K562 (cell line): ENCODE measurements around the gene EEFSEC. TPM values are rescaled to one million over a fixed set of nuclear protein-coding genes. Genes with fewer than 3 reads are reported as not detected.

Source experiments
- CTBP1 ChIP-seq: fragments of 450-650 bp; IDR thresholded peaks from 2 replicates; pipeline ENCODE4 v1.6.1; 2016; ENCODE audit warnings: borderline replicate concordance
- FOXA3 ChIP-seq, 2 experiments: fragments of 450-650 bp in 1 of 2; sonication (generic) in 1 of 2; formaldehyde crosslinking; IDR thresholded peaks in 1 of 2; conservative IDR thresholded peaks in 1 of 2; 2 replicates each; pipeline versions ENCODE4 v1.4.0 to v1.8.0; 2020 to 2022; ENCODE audit warnings: mild to moderate bottlenecking in 2 of 2, missing genetic modification reagents in 1 of 2
- FOXP1 ChIP-seq: sonication (generic); formaldehyde crosslinking; IDR thresholded peaks from 2 replicates; pipeline ENCODE4 v1.8.0; 2022; ENCODE audit warnings: mild to moderate bottlenecking, missing genetic modification reagents
- MBD1 ChIP-seq: fragments of 250-450 bp; sonication (Bioruptor Pico); IDR thresholded peaks from 2 replicates; pipeline ENCODE4 v1.8.0; 2022; ENCODE audit warnings: inconsistent platforms
- NR2C2 ChIP-seq, 2 experiments: fragments of 200-800 bp in 1 of 2; sonication (Bioruptor generic) in 1 of 2; sonication (generic) in 1 of 2; formaldehyde crosslinking in 1 of 2; IDR thresholded peaks; 2 replicates each; pipeline versions ENCODE4 v1.6.1 to v1.8.0; 2016 to 2022; ENCODE audit warnings: mild to moderate bottlenecking in 1 of 2, missing compliant biosample characterization in 1 of 2, missing genetic modification characterization in 1 of 2, missing genetic modification reagents in 1 of 2
- PKNOX1 ChIP-seq: fragments of 450-650 bp; IDR thresholded peaks from 2 replicates; pipeline ENCODE4 v1.6.1; 2016
- POLR2A ChIP-seq: fragments of 450-650 bp; conservative IDR thresholded peaks from 2 replicates; pipeline ENCODE4 v1.6.1; 2016
- SMAD1 ChIP-seq: fragments of 150-350 bp; IDR thresholded peaks from 2 replicates; pipeline ENCODE4 v1.6.1; 2014; ENCODE audit warnings: low read length, low read depth; ENCODE audit not compliant: partially characterized antibody
- SMAD4 ChIP-seq: fragments of 250-450 bp; sonication (Bioruptor Pico); conservative IDR thresholded peaks from 2 replicates; pipeline ENCODE4 v1.8.0; 2021; ENCODE audit warnings: inconsistent platforms, mild to moderate bottlenecking, moderate library complexity
- TAF9B ChIP-seq: fragments of 450-650 bp; IDR thresholded peaks from 2 replicates; pipeline ENCODE4 v1.6.1; 2018; ENCODE audit warnings: mild to moderate bottlenecking; ENCODE audit not compliant: partially characterized antibody
- TBP ChIP-seq: optimal IDR thresholded peaks from 2 replicates; pipeline ENCODE3; 2011; ENCODE audit warnings: low read depth, low read length, improper control_type of control experiment
- TCF7L2 ChIP-seq: fragments of 150-350 bp; IDR thresholded peaks from 2 replicates; pipeline ENCODE4 v1.6.1; 2016; ENCODE audit warnings: low read depth, mild to moderate bottlenecking, low read length, moderate library complexity
- VEZF1 ChIP-seq: fragments of 200-800 bp; sonication (Bioruptor generic); IDR thresholded peaks from 2 replicates; pipeline ENCODE4 v1.6.1; 2017; ENCODE audit warnings: missing genetic modification characterization, missing compliant biosample characterization
- ZBTB49 ChIP-seq: sonication (generic); formaldehyde crosslinking; IDR thresholded peaks from 2 replicates; pipeline ENCODE4 v1.8.0; 2022; ENCODE audit warnings: missing genetic modification reagents, mild to moderate bottlenecking, borderline replicate concordance
- polyA plus RNA-seq, 8 experiments: library from polyadenylated mRNA; depleted of rRNA in 4 of 8; stranded (reverse) in 5 of 8; unstranded in 3 of 8; fragments of >200 nt; fragmentation: Nextera tagmentation in 2 of 8; fragmentation: Illumina TruSeq in 1 of 8; extraction: Ambion mirVana in 2 of 8; extraction: Trizol in 1 of 8; gene quantifications; 2 replicates each; pipeline versions ENCODE4 v1.2.1 to v1.2.3, GENCODE V29; 2011 to 2014; ENCODE audit warnings: inconsistent platforms in 1 of 8, missing spikeins in 1 of 8
- total RNA-seq, 7 experiments: library from RNA; depleted of rRNA in 6 of 7; stranded (reverse); fragments of >200 nt in 6 of 7; fragmentation: Illumina TruSeq in 2 of 7; extraction: Trizol in 2 of 7; gene quantifications; 2 replicates each; pipeline versions ENCODE4 v1.2.1 to v1.2.3, GENCODE V29; 2011 to 2021; ENCODE audit warnings: low replicate concordance in 1 of 7

EEFSEC gene
- total and polyA plus RNA-seq, 9 of the 15 experiments (the other 6 are each of a cell fraction or from before 2014, with no cell fraction given) = 0.35 to 11.8 (median 7.7) TPM

GRCh38 chr3:128413003-128413370 is 259.7 kb downstream of the EEFSEC start (continued):
- no peak for TF ChIP-seq FOXP1
- peak; percentile 39 for TF ChIP-seq TAF9B
- no peak for TF ChIP-seq NR2C2 (CRISPR knock-in tag; IDR thresholded peaks at IDR 0.05)
- peak; percentile 13; the same call in 1 of the 2 replicates for TF ChIP-seq NR2C2 (tag; IDR thresholded peaks at IDR 0.05)
- no peak for TF ChIP-seq PKNOX1
- no peak for TF ChIP-seq SMAD4 (CRISPR knock-in tag)
- no peak for TF ChIP-seq ZBTB49 (CRISPR knock-in tag)
- 0 out of 2 replicates have a peak, but pooled peaks have one; percentile 3 for TF ChIP-seq VEZF1 (CRISPR knock-in tag)
- TF ChIP-seq MBD1 (CRISPR knock-in tag) = no peak
- 0 out of 4 replicates have a peak, but pooled peaks of 1 of the 2 experiments have one; percentile 34 for TF ChIP-seq FOXA3 (CRISPR knock-in tag; conservative IDR thresholded peaks at IDR 0.05 in 1 of 2, IDR thresholded peaks at IDR 0.05 in 1 of 2)
- TF ChIP-seq POLR2A = peak; percentile 74
- TF ChIP-seq CTBP1 = 0 out of 2 replicates have a peak, but pooled peaks have one; percentile 4
- TF ChIP-seq TCF7L2 = no peak
- peak; percentile 15 for TF ChIP-seq TBP
- TF ChIP-seq SMAD1 = no peak
